ENCODE results near the gene ZC3H18.

ZC3H18 gene

DNA sequence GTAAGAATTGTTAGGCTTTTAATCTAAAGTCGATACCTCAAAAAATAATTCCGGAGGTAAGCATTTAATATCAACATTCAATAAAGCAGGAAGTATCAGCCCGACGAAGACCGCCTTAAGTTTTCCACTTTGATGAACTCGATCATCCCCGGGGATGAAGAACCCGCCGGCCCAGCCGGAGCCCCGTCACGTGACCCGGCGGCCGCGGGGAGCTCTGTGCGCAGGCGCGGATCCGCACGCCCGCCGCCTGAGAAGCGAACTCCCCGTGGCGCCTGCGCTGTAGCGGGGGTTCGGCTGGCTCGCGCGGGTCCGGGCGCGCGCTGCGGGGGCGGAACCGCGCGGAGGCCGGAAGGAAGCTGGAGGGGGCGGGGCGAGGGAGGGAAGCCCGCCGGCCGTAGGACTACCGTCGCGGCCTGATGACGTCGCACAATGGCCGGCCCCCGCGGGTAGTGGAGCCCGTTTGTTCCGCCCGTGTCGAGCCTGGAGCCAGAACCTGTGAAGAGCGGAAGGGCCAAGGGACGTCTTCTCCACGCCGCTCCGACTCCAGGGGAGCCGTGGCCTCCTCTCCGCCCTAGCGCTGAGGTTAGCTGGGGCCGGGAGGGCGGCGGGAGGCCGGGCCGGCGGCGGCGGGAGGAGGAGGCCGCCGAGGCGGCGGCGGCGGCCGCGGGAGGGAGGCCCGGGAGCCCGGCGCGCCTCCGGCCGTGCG lies at the start of gene ZC3H18:
Gene ZC3H18 (plus strand): TSS at position 419 of the 706 bp plus-strand sequence. CDS start 6,721 bp downstream, outside the sequence.
- peak within 1 kb of the TSS; percentile 70 for H3K27ac ChIP-seq
- TF ChIP-seq ZFX (IDR thresholded peaks at IDR 0.05; ENCODE audit: borderline replicate concordance): no peak
- TF ChIP-seq, protein P1, sequence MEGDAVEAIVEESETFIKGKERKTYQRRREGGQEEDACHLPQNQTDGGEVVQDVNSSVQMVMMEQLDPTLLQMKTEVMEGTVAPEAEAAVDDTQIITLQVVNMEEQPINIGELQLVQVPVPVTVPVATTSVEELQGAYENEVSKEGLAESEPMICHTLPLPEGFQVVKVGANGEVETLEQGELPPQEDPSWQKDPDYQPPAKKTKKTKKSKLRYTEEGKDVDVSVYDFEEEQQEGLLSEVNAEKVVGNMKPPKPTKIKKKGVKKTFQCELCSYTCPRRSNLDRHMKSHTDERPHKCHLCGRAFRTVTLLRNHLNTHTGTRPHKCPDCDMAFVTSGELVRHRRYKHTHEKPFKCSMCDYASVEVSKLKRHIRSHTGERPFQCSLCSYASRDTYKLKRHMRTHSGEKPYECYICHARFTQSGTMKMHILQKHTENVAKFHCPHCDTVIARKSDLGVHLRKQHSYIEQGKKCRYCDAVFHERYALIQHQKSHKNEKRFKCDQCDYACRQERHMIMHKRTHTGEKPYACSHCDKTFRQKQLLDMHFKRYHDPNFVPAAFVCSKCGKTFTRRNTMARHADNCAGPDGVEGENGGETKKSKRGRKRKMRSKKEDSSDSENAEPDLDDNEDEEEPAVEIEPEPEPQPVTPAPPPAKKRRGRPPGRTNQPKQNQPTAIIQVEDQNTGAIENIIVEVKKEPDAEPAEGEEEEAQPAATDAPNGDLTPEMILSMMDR (IDR thresholded peaks at IDR 0.05): no peak

DNA sequence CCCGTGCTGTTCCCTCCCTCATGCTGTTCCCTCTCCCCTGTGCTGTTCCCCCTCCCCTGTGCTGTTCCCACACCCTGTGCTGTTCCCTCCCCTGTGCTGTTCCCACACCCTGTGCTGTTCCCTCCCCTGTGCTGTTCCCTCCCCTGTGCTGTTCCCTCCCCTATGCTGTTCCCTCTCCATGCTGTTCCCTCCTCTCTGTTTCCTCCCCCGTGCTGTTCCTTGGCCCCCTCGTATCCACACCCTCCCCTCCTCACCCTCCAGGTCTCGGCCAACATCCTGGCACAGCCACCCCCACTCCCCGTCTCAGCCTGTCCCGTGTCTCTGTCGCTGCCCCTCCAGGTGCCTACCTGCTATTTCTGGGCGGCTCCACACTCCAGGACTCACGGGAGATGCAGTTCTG lies 48.5 kb upstream of the ZC3H18 start:
- TF ChIP-seq, protein P1 (IDR thresholded peaks at IDR 0.05): no peak
- TF ChIP-seq ZFX (IDR thresholded peaks at IDR 0.05; ENCODE audit: borderline replicate concordance): no peak
- H3K27ac ChIP-seq: no peak overlapping the region

DNA sequence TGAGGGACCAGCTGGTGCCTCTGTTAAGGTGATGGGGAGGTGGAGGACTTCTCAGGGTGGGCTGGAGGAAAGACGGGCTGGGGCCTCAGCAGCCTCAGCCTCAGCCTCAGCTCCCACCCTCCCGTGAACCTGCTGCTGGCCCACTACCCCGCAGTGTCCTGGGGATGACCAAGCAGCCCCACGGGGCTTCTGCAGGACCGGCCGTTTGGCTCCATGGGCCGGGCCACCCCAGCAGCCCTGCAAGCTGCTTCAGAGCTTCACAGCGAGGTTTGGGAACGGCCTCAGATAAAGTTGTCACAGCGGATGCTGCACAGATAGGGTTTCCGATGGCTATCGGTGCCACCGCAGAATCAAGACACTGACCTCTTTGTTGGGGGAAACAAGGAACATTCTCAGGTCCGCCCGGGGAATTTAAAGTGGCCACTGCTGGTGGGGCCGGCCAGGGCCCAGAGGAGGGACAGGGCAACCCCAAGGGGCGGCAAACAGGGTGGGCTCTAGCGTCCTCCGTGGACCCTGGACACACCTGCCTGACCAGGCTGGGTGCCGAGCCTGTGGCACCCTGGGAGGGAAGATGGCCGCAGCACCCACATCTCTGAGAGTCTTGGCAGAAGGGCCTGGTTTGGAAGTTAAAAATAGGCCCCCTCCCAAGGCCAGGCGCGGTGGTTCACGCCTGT lies 47.8 kb upstream of the ZC3H18 start:
- H3K27ac ChIP-seq: no peak overlapping the region
- TF ChIP-seq ZFX (IDR thresholded peaks at IDR 0.05; ENCODE audit: borderline replicate concordance): no peak
- TF ChIP-seq, protein P1 (IDR thresholded peaks at IDR 0.05): no peak

DNA sequence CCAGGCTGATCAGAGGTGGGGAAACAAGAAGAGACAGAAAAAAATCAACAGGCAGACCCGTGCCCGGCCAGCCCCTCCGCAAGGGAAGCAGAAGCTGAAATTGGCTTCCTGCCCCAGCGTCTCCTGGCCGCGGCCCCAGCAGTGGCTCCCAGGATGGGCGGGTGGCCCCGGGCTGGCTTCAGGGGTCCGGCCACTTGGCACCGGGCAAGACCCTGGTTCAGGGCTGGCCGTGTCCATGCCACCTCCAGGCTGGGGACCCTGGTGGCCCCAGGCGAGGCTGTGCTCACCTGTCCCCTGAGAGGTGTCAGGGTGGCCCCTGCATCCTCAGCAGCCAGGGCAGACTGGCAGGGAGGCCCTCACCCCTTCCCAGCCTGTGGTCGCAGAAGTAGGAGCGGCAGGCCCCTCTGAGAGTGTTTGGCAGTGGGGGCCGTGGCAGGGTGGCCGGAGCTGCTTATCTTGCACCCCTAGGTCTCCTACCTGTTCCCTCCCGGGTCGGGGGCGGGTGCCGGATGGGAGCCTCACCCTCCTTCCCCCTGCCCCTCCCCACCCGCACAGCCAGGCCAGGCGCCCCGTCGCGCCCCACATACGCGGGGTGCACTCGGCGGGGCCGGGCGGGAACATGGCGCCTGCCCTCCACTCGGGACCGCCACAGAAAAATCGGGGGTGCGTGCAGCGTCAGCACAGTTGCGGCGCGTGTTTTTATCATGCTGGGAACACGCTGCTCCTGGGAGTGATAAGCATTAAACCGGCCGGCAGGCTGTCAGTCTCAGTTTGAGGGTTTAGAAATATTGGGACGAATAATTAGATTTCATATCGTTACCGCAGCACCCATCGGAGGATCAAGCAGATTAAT lies 46.7 kb upstream of the ZC3H18 start:
- H3K27ac ChIP-seq: no peak overlapping the region
- TF ChIP-seq, protein P1 (IDR thresholded peaks at IDR 0.05): no peak
- no peak for TF ChIP-seq ZFX (IDR thresholded peaks at IDR 0.05; ENCODE audit: borderline replicate concordance)

DNA sequence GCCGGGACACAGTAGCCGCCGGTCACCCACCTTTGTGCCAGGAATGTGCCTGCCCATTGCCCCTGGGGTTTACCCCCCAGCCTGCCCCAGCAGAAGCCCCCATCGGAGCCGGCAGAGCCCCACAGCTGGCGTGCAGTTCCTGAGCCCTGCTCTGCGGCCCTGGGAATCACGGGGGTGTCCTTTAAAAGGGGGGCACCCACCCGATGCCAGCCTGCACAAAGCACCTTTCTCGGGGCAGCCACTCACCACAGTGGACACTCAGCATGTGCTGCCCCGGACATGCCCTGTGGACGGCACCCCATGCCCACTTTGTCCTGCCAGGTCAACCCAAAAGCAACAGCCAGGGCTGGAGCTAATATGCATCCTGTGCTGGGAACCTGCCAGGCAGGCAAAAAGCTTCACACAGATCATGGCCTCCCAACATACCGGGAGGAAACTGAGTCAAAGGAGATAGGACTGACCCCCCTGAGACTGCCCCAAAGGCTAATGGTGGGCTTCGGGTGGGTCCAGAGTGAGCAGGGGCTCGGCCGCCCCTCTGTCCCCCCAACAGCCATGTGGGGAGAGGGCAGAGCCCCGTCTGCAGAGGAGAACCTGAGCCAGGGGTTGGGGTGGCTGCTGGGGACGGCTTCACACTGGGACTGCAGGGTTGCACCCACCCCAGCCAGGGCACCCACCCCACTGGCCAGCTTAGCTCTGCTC lies 45.8 kb upstream of the ZC3H18 start:
- H3K27ac ChIP-seq: no peak overlapping the region
- no peak for TF ChIP-seq ZFX (IDR thresholded peaks at IDR 0.05; ENCODE audit: borderline replicate concordance)
- TF ChIP-seq, protein P1 (IDR thresholded peaks at IDR 0.05): no peak

DNA sequence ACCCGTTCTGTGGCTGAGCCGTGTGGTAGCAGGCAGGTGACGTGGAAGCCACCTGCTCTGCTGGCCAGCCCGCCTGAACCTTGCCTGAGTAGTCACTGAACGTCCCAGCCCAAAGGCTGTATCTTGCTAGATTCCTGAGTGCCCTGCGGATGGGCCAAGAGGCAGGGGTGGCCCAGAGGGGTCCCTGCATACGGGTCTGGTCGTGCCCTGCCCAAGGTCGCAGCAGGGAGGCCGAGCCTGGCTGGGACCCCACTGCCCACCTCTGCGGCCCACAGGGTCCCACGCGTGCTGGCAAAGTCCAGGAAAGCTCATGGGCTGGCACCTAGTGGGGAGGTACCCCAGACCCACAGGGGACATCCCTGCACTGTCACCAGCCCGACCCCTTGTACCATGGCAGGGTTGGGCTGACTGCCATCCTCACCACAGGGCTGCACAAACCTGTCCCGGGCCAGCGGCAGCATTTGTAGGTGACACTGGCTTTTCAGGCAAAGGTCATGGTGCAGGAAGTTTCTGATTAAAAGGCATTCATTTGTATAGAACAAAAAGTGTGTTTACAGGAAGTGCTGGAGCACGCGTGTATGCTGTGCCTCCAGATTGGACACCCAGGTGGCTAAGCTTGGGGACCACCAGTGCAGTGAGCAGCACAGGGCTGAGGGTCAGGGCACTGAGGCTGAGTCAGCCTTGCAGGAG lies 45.1 kb upstream of the ZC3H18 start:
- no peak overlapping the region for H3K27ac ChIP-seq
- TF ChIP-seq ZFX (IDR thresholded peaks at IDR 0.05; ENCODE audit: borderline replicate concordance): no peak
- TF ChIP-seq, protein P1 (IDR thresholded peaks at IDR 0.05): no peak
